GM21360 (cell line): ENCODE measurements around the gene SLC22A14.

Source experiments
- ATAC-seq: cut with Tn5 transposase; IDR thresholded peaks from one replicate; pipeline ENCODE4 v1.9.1; 2021; ENCODE audit warnings: mild to moderate bottlenecking, moderate library complexity; ENCODE audit not compliant: unreplicated experiment

The SLC22A14 gene

GRCh38 chr3:38337703-38338102, 55.6 kb downstream of the SLC22A14 start:
- ATAC-seq = no peak

- no peak for ATAC-seq
Observed at GRCh38 chr3:38343797-38344594, 61.9 kb downstream of the SLC22A14 start.

DNA sequence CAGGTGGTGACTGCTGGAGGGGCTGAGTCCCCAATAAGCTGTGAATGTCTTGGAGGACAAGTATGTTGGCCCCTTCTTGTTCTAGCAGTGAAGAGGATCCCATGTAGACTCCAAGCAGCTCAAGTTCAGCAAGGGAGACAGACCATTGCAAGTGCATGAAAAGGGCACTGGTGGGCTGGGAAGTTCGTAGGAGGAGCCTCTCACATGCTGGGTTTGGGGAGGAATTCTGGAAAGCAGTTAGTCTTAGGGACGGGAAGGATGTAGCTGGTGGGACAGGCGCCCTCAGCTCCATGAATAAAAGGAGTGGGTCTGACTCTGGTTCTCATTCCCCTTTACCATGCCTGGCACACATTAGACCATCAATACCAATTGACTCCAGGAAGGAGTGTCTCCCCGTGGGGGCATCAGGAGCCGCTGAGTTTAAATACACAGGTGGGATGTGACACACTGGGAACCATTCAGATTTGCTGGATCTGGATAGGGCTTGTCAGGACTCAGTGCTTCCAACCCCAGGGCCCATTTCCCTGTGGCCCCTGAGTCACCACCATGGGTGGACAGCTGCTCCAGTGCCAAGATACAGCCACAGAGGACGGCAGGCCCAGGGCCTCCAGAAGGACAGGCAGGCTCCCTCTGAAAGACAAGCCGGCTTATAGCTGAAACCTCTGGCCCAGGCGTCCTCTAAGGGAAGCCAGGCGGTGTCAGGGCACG, 63.9 kb downstream of the SLC22A14 start:
- ATAC-seq = no peak

GRCh38 chr3:38346587-38347410, 64.7 kb downstream of the SLC22A14 start, which contains the start of gene XYLB:
TSS of gene XYLB (plus strand) at chr3:38346785. CDS start at chr3:38346869, 84 bp downstream.
- ATAC-seq = peak; percentile 98

- ATAC-seq = no peak
Observed at GRCh38 chr3:38347421-38348200, 65.5 kb downstream of the SLC22A14 start.

DNA sequence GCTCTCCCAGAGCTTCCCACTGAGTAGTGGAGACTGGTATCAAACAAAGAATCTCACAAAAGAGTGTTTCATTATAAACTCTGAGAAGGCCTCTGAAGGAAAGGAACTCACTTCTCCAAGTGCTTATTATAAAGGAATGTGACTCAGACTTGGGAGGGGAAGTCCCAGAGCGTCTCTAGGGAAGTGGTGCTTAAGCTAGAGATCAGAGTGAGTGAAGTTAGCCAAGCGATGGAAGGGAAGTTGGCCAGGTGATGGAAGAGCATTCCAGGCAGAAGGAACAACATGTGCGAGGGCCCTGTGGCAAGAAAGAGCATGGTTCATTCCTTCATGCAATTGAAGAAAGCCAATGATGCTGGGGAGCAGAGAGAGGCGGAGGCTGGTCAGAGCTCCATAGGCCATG, 66.8 kb downstream of the SLC22A14 start:
- ATAC-seq = no peak

- ATAC-seq = no peak
Observed at GRCh38 chr3:38349684-38350359, 67.7 kb downstream of the SLC22A14 start.

DNA sequence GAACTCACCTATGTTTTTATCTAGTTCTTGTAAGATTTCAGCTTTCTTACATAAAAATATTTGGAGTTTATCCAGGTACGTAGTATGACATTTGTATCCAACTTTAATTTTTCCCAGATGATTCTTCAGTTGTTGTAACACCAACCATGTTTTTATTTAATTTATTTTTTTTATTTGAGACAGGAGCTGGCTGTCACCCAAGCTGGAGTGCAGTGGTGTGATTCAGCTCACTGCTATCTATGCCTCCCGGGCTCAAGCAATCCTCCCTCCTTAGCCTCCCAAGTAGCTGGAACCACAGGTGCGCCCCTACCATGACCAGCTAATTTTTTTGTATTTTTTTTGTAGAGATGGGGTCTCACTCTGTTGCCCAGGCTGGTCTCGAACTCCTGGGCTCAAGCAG, 71.1 kb downstream of the SLC22A14 start:
- ATAC-seq = no peak

DNA sequence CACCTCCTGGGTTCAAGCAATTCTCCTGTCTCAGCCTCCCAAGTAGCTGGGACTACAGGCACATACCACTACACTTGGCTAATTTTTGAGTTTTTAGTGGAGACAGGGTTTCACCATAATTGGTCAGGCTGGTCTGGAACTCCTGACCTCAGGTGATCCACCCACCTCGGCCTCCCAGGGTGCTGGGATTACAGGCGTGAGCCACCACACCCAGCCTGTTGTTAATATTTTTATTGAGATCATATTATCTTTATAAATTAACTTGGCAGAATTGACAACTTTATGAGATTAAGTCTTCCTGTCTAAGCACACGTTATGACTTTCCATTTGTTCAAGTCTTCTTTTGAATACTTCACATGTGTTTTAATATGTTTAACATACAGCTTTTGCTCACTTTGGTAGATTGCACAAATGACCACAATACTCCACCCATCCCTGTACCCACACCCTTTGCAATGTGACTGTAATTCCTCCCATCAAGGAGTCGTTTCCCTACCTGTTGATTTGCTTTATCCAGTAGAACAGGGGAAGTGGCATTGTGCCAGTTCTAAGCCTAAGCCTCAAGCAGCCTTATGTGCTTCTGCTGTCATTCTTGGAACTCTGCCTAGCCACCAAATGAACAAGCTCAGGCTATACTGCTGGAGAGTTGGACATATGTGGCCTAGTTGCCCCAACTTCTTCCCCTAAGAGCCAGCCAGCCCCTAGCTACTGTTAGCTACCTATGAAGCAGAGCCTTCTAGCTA, 72.7 kb downstream of the SLC22A14 start:
- no peak for ATAC-seq

DNA sequence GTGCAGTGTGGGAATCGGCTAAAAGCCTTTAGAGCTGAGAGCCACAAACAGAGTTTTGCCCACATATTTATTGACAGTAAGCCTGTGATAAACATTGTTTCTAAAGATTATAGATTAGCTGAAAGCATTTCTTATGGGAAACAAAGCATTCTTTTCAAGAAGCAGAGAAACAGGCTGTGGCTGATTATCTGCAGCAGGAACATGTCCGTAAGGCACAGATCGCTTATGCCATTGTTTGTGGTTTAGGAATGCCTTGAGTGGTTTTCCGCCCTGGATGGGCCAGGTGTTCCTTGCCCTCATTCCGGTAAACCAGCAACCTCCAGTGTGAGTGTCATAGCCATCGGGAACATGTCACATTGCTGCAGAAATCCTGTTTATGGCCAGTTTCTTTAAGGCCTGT, 76.9 kb downstream of the SLC22A14 start:
- no peak for ATAC-seq

- no peak for ATAC-seq
Observed at GRCh38 chr3:38360345-38360744, 78.3 kb downstream of the SLC22A14 start.

DNA sequence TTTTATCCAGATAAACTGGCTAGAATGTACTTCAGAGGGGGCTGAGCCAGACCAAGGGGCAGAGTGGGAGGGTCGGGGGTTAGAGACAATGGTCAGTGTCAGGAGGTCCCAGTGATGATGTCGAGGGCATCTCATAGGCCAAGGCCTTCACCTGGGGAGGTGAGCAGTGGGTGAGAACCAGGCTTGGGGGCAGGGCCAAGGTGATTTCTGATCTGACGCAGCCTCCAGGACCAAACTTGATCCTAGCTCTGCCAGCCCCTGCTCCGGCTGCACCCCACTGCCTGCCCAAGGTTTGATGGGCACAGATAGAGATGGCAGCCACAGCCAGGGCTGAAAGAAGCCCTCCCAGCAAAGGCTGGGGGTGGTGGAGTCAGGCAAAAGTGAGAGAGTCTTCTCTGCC, 79.4 kb downstream of the SLC22A14 start:
- ATAC-seq = no peak

DNA sequence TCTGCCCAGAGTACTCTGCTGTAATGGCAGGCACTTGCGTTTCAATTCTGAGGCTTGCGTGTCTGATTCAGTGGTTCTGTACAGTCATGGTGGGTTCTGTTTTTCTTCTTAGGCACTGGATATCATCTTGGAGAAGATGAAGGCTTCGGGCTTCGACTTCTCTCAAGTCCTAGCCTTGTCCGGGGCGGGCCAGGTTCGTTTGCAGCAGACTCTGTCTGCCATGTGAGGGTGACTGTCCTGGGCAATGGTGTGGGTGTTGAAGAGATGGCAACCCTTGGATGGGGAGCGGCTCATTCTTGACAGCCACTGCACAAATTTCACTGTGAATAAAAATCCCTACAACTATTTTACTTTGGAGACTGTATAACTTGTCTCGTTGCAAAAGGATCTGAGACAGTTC, 80.7 kb downstream of the SLC22A14 start:
- ATAC-seq = no peak

DNA sequence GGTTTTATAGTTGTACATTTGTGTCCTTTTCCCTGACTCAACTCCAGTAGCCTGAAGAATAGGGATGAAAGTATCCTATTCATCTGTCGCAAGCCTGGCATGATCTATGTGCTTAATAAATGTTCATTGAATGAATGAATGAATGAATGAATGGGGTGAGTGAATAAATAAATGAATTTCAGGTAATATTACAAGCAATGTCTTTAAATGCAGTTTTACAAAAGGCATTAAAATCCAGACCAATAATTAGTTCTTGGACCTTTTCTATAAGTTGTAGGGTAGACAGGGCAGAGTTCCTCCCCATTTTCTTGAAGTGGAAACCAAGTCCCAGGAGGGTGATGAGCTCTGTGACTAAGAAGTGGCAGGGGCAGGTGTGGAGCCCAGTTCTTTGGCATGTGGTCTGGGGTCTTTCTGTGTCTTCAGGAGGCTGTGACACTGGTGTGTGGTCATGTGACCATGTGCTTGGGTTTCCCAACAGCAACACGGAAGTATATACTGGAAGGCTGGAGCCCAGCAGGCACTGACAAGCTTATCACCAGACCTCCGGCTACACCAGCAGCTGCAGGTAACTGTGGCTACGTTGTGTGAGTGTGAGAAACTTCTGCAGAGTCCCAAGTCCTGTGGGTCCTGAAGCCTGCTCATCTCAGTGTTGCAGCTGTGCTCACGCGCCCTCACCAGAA, 82.8 kb downstream of the SLC22A14 start:
- no peak for ATAC-seq

GRCh38 chr3:38365469-38366062, 83.5 kb downstream of the SLC22A14 start:
- no peak for ATAC-seq

- ATAC-seq = no peak
Observed at GRCh38 chr3:38366082-38366481, 84.0 kb downstream of the SLC22A14 start.

DNA sequence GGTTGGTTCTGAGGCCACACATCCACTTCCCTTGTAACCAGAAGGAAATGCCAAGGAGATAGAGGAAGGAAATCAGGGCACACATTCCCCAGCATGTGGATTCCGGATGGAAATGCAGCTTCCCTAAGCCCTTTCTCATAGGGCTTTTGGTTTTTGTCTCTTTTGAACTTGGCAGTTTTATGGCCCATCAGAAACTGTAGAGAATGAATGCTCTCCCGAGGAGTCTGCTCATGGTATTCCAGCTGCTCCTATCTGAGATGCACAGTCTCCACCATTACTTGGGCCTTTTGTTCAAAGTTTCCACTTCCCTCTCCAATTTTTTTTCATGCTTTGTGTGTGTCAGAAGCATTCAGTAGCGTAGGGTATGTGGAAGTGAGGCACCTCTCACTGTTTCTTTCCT, 85.7 kb downstream of the SLC22A14 start:
- no peak for ATAC-seq
